ENCODE data around the gene OFD1. TPM values are rescaled to one million over a fixed set of nuclear protein-coding genes. Genes with fewer than 3 reads are reported as not detected.

OFD1 gene
- total RNA-seq, 2 donors from 2014 or later = 23.6 to 36.2 TPM

DNA sequence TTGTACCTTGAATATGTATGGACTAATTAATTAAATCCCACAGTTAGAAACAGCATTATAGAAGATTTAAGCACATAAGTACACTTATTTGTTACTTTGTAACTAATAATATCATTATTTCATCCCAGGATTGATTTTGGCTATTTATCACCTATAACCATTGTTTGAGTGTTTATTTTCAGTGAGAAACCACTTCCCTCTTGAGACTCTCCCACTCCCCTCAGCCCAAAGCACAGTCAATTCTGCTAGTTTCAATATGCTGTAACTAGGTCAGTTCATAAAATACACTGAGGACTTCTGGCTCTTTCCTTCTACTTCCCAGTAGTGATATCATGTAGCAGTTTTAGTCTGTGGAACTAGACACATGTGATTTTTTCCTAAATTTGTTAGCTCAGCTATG is 16.3 kb downstream of the OFD1 start:
- peak overlapping the region in 1 of 2 donors; percentile 48 for H3K27ac ChIP-seq
- TF ChIP-seq CTCF (IDR thresholded peaks at IDR 0.05) = no peak
- TF ChIP-seq POLR2AphosphoS5 (IDR thresholded peaks at IDR 0.05) = no peak
- no peak for TF ChIP-seq POLR2A (IDR thresholded peaks at IDR 0.05)
- intact Hi-C loops (cut with DNase I) = loop anchor here (5.0 kb wide), 1 partner anchor 281 kb away; no protein-coding TSS in a partner anchor
- no peak for DNase-seq (ENCODE audit: low spot score)
- no peaks in the 10 kb centered on the region for H3K36me3 ChIP-seq
- H3K4me1 ChIP-seq (replicated peaks) = no peaks in the 10 kb centered on the region
- H3K4me3 ChIP-seq = no peak overlapping the region
- no peaks in the 10 kb centered on the region for H3K9me3 ChIP-seq
- no peaks in the 10 kb centered on the region for H3K27me3 ChIP-seq (replicated peaks; ENCODE audit: insufficient read depth)

DNA sequence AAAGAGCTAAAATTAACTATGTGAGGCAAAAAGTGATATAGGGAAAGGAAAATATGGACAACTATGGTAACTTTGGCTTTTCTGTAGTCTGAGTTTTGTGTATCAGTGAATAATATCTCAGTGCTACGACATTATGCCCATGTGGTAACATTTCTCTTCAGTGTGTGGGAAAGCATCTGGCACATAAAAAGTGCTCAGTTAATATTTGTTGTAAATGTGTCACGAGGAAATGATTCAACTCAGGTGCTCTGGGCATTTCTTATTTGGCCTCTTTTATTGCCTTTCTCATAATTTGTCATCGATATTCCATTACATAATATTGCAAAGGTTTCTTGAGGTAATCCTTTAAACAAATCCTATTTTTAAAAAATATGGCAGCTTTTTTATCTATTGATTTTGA is 17.6 kb downstream of the OFD1 start:
- Histone ChIP-seq H3K4me3 (no peak overlapping the region), H3K27me3 (replicated peaks; ENCODE audit: insufficient read depth) (no peaks in the 10 kb centered on the region), H3K36me3 (no peaks in the 10 kb centered on the region), H3K27ac (peak overlapping the region in 1 of 2 donors; percentile 48), H3K9me3 (no peaks in the 10 kb centered on the region), H3K4me1 (replicated peaks) (no peaks in the 10 kb centered on the region)
- 45% methylated on average over 3 of the region's 3 CpGs for WGBS
- no peak for DNase-seq (ENCODE audit: low spot score)
- TF ChIP-seq POLR2A (IDR thresholded peaks at IDR 0.05) (no peak), POLR2AphosphoS5 (IDR thresholded peaks at IDR 0.05) (no peak), CTCF (IDR thresholded peaks at IDR 0.05) (no peak)
- intact Hi-C loops (cut with DNase I) = loop anchor here (5.0 kb wide), 1 partner anchor 280 kb away; no protein-coding TSS in a partner anchor

DNA sequence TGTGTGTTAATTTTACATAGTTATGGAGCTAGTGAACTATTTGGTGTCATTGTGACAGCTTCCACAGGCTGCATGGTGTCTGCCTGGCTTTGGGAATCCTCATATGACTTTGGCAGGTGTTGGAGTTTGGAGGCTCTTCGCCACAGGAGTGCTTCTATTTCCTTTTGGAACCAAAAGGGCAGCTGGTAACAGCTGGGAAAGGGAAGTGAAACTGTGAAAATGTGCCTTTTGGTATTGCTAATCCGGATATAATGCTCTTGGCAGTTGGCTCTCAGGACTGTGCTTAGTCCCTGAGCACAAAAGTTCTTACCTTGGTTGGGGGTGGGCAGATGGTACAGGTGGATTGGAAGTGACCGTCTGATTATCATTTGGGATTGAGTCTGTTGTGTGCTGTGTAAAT is 18.1 kb downstream of the OFD1 start:
- 66% methylated on average over 3 of the region's 3 CpGs for WGBS
- no peak overlapping the region for H3K4me3 ChIP-seq
- no peaks in the 10 kb centered on the region for H3K4me1 ChIP-seq (replicated peaks)
- H3K9me3 ChIP-seq = no peaks in the 10 kb centered on the region
- H3K36me3 ChIP-seq = no peaks in the 10 kb centered on the region
- no peak for TF ChIP-seq CTCF (IDR thresholded peaks at IDR 0.05)
- no peak for TF ChIP-seq POLR2A (IDR thresholded peaks at IDR 0.05)
- TF ChIP-seq POLR2AphosphoS5 (IDR thresholded peaks at IDR 0.05) = no peak
- peak overlapping the region in 1 of 2 donors; percentile 31 for H3K27ac ChIP-seq
- DNase-seq (ENCODE audit: low spot score) = no peak
- H3K27me3 ChIP-seq (replicated peaks; ENCODE audit: insufficient read depth) = no peaks in the 10 kb centered on the region
- intact Hi-C loops (cut with DNase I) = loop anchor here (5.0 kb wide), 1 partner anchor 280 kb away; no protein-coding TSS in a partner anchor

DNA sequence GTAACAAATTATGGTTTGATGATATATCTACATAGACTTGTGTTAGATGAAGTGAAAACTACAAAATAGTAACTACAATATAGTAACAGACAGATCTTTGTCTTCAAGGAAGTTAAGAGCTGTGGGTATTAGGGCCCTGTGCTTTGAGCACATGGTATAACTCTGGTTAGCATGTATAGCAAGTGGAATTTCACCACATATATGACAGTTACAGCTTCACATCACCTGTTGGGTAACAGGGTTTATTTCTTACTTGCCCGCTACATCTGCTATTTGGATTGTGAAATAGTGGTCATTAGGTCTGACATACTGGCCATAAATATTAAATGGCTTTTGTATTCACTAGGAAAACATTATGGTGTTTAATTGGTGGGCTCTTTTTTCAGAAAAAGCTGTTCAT is 20.2 kb downstream of the OFD1 start:
- Histone ChIP-seq H3K27ac (no peak overlapping the region), H3K4me1 (replicated peaks) (no peaks in the 10 kb centered on the region), H3K4me3 (no peak overlapping the region), H3K27me3 (replicated peaks; ENCODE audit: insufficient read depth) (no peaks in the 10 kb centered on the region), H3K9me3 (no peaks in the 10 kb centered on the region), H3K36me3 (no peaks in the 10 kb centered on the region)
- intact Hi-C loops (cut with DNase I) = loop anchor here (5.0 kb wide), 1 partner anchor 278 kb away; no protein-coding TSS in a partner anchor
- no peak for DNase-seq (ENCODE audit: low spot score)
- TF ChIP-seq POLR2A (IDR thresholded peaks at IDR 0.05) (no peak), CTCF (IDR thresholded peaks at IDR 0.05) (no peak), POLR2AphosphoS5 (IDR thresholded peaks at IDR 0.05) (no peak)
- 89% methylated on average over 1 of the region's 1 CpG for WGBS

DNA sequence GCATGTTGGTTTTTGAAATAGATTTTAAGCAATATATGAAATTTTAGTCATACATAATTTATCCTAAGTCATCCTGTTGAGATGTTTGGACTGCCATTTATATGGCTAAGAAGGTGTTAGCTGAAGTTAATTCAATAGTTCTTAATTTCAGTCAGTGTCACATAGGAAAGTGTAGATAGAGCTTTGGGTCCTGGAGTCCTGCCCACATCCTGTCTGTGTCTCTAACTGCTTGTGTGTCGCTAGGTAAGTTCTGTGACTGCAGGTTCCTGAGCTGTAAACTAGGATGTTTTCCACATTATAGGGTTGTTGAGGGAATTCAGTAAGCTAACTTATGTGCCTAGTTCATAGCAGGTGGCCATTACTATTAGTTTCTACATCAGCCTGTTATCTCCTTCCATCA is 20.7 kb downstream of the OFD1 start:
- Histone ChIP-seq H3K4me3 (no peak overlapping the region), H3K27ac (no peak overlapping the region), H3K4me1 (replicated peaks) (no peaks in the 10 kb centered on the region), H3K27me3 (replicated peaks; ENCODE audit: insufficient read depth) (no peaks in the 10 kb centered on the region), H3K36me3 (no peaks in the 10 kb centered on the region), H3K9me3 (no peaks in the 10 kb centered on the region)
- DNase-seq (ENCODE audit: low spot score) = no peak
- intact Hi-C loops (cut with DNase I) = no loop called here
- TF ChIP-seq POLR2AphosphoS5 (IDR thresholded peaks at IDR 0.05) (no peak), CTCF (IDR thresholded peaks at IDR 0.05) (no peak), POLR2A (IDR thresholded peaks at IDR 0.05) (no peak)
- WGBS = 31% methylated on average over 1 of the region's 1 CpG

Measured in prostate gland (tissue), 2 donors.